GM12874 (cell line): ENCODE results near the gene MYOZ2.

ENCODE experiments used
- CTCF ChIP-seq: IDR thresholded peaks from 2 replicates; pipeline ENCODE4 v1.5.1; 2011; ENCODE audit warnings: low read depth, mild to moderate bottlenecking, control low read depth, low read length, moderate library complexity; ENCODE audit not compliant: insufficient read depth

The MYOZ2 gene

GRCh38 chr4:119135721-119136121, at the start of gene MYOZ2:
MYOZ2 (plus strand) TSS chr4:119135832; CDS start chr4:119136526, 694 bp downstream.
- no peak for TF ChIP-seq CTCF

GRCh38 chr4:119087121-119087520, 48.5 kb upstream of the MYOZ2 start:
- no peak for TF ChIP-seq CTCF

GRCh38 chr4:119087656-119088055, 48.0 kb upstream of the MYOZ2 start:
- no peak for TF ChIP-seq CTCF

- TF ChIP-seq CTCF, result no peak
Measured at GRCh38 chr4:119093042-119093827, 42.4 kb upstream of the MYOZ2 start.

- TF ChIP-seq CTCF, result no peak
Measured at GRCh38 chr4:119097282-119097900, 38.2 kb upstream of the MYOZ2 start.

GRCh38 chr4:119098306-119098705, 37.3 kb upstream of the MYOZ2 start:
- no peak for TF ChIP-seq CTCF

GRCh38 chr4:119099227-119099810, 36.3 kb upstream of the MYOZ2 start:
- no peak for TF ChIP-seq CTCF
